SH-SY5Y (cell line): ENCODE measurements around the gene SREK1.

Source experiments
- GATA2 ChIP-seq: IDR thresholded peaks from 2 replicates; pipeline ENCODE4 v1.6.1; 2011; ENCODE audit warnings: mild to moderate bottlenecking, low read depth, low read length
- GATA3 ChIP-seq: IDR thresholded peaks from 2 replicates; pipeline ENCODE4 v1.6.1; 2011; ENCODE audit warnings: low read depth, mild to moderate bottlenecking, low read length, moderate library complexity

DNA sequence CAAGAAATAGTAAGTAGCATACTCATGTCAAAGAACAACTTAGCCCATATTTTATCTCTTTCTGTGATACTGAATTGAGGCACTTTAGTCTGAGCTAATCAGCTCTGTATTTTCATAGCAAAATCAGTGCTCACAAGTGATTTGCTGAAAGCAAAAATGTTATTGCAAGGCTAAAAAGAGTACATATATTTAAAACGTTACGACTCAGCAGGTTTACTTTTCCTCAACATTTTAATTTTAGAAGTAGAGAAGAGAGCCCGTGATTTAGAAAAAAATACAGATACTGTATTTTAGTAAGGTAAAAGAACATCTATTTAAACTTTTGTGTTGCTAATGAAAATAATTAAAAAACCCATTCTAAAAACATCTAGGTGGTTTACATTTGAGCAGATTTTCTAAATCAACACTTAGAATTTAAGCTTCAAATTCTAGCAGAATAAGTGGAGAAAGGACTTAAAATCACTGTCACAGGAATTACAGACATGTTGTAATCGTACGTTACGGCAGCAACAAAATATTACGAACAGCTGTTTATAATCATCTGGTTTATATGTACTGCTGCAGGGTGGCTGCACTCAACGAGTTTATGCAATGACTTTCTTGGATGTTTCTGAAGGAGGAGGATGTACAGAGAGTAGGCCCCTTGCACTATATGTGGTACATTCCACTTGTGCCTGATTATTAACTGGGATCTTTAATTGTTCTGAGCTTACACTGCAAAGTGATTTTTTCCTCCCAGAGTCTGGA lies 20.1 kb downstream of the SREK1 start:
- no peak for TF ChIP-seq GATA3
- no peak for TF ChIP-seq GATA2
